HepG2 (cell line): Measurements from ENCODE around the gene PLD2. TPM values are rescaled to one million over a fixed set of nuclear protein-coding genes. Genes with fewer than 3 reads are reported as not detected.

Experiments used
- BRCA1 ChIP-seq: sonication (generic); formaldehyde crosslinking; IDR thresholded peaks from 2 replicates; pipeline ENCODE4 v1.4.0; 2020; ENCODE audit warnings: missing genetic modification reagents
- ELF3 ChIP-seq: IDR thresholded peaks from 2 replicates; pipeline ENCODE4 v1.6.1; 2016; ENCODE audit warnings: missing genetic modification reagents, missing compliant biosample characterization
- ELF4 ChIP-seq: sonication (generic); formaldehyde crosslinking; IDR thresholded peaks from 2 replicates; pipeline ENCODE4 v1.5.0; 2020; ENCODE audit warnings: missing genetic modification reagents, mild to moderate bottlenecking, moderate library complexity, borderline replicate concordance
- HCFC1 ChIP-seq: fragments of 150-350 bp; IDR thresholded peaks from 2 replicates; pipeline ENCODE4 v1.6.1; 2014; ENCODE audit warnings: low read depth, low read length
- KDM6A ChIP-seq: IDR thresholded peaks from 2 replicates; pipeline ENCODE4 v1.6.1; 2016; ENCODE audit warnings: low read depth
- KMT2A ChIP-seq: sonication (generic); formaldehyde crosslinking; IDR thresholded peaks from 2 replicates; pipeline ENCODE4 v1.4.0; 2020; ENCODE audit warnings: missing genetic modification reagents
- MED1 ChIP-seq: sonication (generic); formaldehyde crosslinking; IDR thresholded peaks from 2 replicates; pipeline ENCODE4 v1.4.0; 2020; ENCODE audit warnings: missing genetic modification reagents
- MEF2D ChIP-seq: sonication (generic); formaldehyde crosslinking; IDR thresholded peaks from 2 replicates; pipeline ENCODE4 v1.5.1; 2020; ENCODE audit warnings: mild to moderate bottlenecking, missing genetic modification reagents
- NCOA2 ChIP-seq: sonication (generic); formaldehyde crosslinking; IDR thresholded peaks from 2 replicates; pipeline ENCODE4 v1.8.0; 2022; ENCODE audit warnings: inconsistent platforms
- NKX3-1 ChIP-seq: sonication (generic); formaldehyde crosslinking; IDR thresholded peaks from 2 replicates; pipeline ENCODE4 v1.5.0; 2020; ENCODE audit warnings: missing genetic modification reagents
- RORA ChIP-seq: sonication (generic); formaldehyde crosslinking; IDR thresholded peaks from 2 replicates; pipeline ENCODE4 v1.5.0; 2020; ENCODE audit warnings: mild to moderate bottlenecking, missing genetic modification reagents, moderate library complexity
- SMYD3 ChIP-seq: sonication (generic); formaldehyde crosslinking; IDR thresholded peaks from 2 replicates; pipeline ENCODE4 v1.8.1; 2023; ENCODE audit warnings: mild to moderate bottlenecking, missing genetic modification reagents
- ZNF274 ChIP-seq: sonication (generic); formaldehyde crosslinking; IDR thresholded peaks from 2 replicates; pipeline ENCODE4 v1.5.1; 2020; ENCODE audit warnings: mild to moderate bottlenecking, missing genetic modification reagents
- ZNF772 ChIP-seq: sonication (generic); formaldehyde crosslinking; IDR thresholded peaks from 2 replicates; pipeline ENCODE4 v1.5.0; 2020; ENCODE audit warnings: mild to moderate bottlenecking, missing genetic modification reagents
- polyA plus RNA-seq, 8 experiments: library from polyadenylated mRNA; depleted of rRNA in 3 of 8; stranded (reverse) in 7 of 8; unstranded in 1 of 8; fragments of >200 nt; fragmentation: Illumina TruSeq in 4 of 8; extraction: Trizol in 4 of 8; gene quantifications; 2 replicates each; pipeline versions ENCODE4 v1.2.1 to v1.2.3, GENCODE V29; 2011 to 2016; ENCODE audit warnings: low read depth in 4 of 8, missing spikeins in 1 of 8, mixed read lengths in 1 of 8; ENCODE audit not compliant: insufficient read depth in 1 of 8
- total RNA-seq, 5 experiments: library from RNA; depleted of rRNA; stranded (reverse); fragments of >200 nt; fragmentation: Illumina TruSeq; extraction: Trizol; gene quantifications; 2 replicates each; pipeline ENCODE4 v1.2.3, GENCODE V29; 2016; ENCODE audit warnings: low read depth in 1 of 5
- TF ChIP-seq, protein P1 (sequence below): IDR thresholded peaks from 2 replicates; pipeline ENCODE4 v1.6.1; 2016; ENCODE audit warnings: low read depth, missing genetic modification reagents, missing compliant biosample characterization
- TF ChIP-seq, protein P2 (sequence below): sonication (generic); formaldehyde crosslinking; IDR thresholded peaks from 2 replicates; pipeline ENCODE4 v1.4.0; 2020; ENCODE audit warnings: missing genetic modification reagents, borderline replicate concordance
- TF ChIP-seq, protein P3 (sequence below): sonication (generic); formaldehyde crosslinking; IDR thresholded peaks from 2 replicates; pipeline ENCODE4 v1.5.0; 2020; ENCODE audit warnings: mild to moderate bottlenecking, missing genetic modification reagents

Gene PLD2
- total and polyA plus RNA-seq, 2 of the 13 experiments (the other 11 are each of a cell fraction or from before 2014, with no cell fraction given), result 13.4 to 29.7 TPM

DNA sequence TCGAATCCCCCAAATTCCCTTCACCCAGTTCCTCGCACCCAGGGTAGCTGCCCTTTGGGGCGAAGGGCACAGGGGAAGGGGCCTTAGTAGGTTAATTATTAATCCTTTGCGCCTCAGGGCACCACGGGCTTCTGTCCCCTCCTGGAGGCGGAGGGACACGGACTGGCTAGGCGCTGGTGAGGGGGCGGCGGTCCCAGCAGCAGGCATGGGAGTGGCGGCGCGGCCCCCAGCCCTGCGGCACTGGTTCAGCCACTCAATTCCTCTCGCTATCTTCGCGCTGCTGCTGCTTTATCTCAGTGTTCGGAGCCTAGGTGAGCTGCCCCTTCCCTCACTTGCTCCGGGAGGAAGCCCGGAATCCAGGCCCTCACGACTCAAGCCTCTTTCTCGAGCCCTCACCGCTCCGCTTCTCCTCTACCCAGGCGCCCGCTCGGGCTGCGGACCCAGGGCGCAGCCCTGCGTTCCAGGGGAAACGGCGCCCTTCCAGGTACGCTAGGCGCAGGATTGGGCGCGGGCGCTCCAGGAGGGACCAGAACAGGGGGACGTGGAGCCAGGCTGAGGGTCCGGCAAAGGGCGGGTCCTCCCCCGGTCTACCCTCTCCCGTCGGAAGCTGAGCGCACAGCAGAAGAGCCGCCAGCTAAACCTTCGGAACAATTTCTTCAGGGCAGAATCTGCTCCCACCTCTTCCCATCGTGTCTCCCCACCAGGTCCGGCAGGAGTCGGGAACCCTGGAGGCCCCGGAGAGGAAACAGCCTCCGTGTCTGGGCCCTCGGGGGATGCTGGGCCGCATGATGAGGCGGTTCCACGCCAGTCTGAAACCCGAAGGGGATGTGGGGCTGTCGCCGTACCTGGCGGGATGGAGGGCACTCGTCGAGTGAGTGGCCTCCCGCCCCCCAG, 17.9 kb upstream of the PLD2 start, which contains the start of gene GLTPD2 (continued):
- TF ChIP-seq, protein P1, sequence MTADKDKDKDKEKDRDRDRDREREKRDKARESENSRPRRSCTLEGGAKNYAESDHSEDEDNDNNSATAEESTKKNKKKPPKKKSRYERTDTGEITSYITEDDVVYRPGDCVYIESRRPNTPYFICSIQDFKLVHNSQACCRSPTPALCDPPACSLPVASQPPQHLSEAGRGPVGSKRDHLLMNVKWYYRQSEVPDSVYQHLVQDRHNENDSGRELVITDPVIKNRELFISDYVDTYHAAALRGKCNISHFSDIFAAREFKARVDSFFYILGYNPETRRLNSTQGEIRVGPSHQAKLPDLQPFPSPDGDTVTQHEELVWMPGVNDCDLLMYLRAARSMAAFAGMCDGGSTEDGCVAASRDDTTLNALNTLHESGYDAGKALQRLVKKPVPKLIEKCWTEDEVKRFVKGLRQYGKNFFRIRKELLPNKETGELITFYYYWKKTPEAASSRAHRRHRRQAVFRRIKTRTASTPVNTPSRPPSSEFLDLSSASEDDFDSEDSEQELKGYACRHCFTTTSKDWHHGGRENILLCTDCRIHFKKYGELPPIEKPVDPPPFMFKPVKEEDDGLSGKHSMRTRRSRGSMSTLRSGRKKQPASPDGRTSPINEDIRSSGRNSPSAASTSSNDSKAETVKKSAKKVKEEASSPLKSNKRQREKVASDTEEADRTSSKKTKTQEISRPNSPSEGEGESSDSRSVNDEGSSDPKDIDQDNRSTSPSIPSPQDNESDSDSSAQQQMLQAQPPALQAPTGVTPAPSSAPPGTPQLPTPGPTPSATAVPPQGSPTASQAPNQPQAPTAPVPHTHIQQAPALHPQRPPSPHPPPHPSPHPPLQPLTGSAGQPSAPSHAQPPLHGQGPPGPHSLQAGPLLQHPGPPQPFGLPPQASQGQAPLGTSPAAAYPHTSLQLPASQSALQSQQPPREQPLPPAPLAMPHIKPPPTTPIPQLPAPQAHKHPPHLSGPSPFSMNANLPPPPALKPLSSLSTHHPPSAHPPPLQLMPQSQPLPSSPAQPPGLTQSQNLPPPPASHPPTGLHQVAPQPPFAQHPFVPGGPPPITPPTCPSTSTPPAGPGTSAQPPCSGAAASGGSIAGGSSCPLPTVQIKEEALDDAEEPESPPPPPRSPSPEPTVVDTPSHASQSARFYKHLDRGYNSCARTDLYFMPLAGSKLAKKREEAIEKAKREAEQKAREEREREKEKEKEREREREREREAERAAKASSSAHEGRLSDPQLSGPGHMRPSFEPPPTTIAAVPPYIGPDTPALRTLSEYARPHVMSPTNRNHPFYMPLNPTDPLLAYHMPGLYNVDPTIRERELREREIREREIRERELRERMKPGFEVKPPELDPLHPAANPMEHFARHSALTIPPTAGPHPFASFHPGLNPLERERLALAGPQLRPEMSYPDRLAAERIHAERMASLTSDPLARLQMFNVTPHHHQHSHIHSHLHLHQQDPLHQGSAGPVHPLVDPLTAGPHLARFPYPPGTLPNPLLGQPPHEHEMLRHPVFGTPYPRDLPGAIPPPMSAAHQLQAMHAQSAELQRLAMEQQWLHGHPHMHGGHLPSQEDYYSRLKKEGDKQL (CRISPR knock-in tag), result peak; percentile 44; the same call in 1 of the 2 replicates
- TF ChIP-seq ZNF274 (CRISPR knock-in tag), result peak; percentile 61; the same call in 1 of the 2 replicates
- no peak for TF ChIP-seq BRCA1 (CRISPR knock-in tag)
- TF ChIP-seq, protein P2, sequence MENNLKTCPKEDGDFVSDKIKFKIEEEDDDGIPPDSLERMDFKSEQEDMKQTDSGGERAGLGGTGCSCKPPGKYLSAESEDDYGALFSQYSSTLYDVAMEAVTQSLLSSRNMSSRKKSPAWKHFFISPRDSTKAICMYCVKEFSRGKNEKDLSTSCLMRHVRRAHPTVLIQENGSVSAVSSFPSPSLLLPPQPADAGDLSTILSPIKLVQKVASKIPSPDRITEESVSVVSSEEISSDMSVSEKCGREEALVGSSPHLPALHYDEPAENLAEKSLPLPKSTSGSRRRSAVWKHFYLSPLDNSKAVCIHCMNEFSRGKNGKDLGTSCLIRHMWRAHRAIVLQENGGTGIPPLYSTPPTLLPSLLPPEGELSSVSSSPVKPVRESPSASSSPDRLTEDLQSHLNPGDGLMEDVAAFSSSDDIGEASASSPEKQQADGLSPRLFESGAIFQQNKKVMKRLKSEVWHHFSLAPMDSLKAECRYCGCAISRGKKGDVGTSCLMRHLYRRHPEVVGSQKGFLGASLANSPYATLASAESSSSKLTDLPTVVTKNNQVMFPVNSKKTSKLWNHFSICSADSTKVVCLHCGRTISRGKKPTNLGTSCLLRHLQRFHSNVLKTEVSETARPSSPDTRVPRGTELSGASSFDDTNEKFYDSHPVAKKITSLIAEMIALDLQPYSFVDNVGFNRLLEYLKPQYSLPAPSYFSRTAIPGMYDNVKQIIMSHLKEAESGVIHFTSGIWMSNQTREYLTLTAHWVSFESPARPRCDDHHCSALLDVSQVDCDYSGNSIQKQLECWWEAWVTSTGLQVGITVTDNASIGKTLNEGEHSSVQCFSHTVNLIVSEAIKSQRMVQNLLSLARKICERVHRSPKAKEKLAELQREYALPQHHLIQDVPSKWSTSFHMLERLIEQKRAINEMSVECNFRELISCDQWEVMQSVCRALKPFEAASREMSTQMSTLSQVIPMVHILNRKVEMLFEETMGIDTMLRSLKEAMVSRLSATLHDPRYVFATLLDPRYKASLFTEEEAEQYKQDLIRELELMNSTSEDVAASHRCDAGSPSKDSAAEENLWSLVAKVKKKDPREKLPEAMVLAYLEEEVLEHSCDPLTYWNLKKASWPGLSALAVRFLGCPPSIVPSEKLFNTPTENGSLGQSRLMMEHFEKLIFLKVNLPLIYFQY (CRISPR knock-in tag), result no peak
- TF ChIP-seq KMT2A (CRISPR knock-in tag), result no peak; the same call in 1 of the 2 replicates
- no peak for TF ChIP-seq SMYD3 (CRISPR knock-in tag)
- no peak for TF ChIP-seq NKX3-1
- TF ChIP-seq, protein P3, sequence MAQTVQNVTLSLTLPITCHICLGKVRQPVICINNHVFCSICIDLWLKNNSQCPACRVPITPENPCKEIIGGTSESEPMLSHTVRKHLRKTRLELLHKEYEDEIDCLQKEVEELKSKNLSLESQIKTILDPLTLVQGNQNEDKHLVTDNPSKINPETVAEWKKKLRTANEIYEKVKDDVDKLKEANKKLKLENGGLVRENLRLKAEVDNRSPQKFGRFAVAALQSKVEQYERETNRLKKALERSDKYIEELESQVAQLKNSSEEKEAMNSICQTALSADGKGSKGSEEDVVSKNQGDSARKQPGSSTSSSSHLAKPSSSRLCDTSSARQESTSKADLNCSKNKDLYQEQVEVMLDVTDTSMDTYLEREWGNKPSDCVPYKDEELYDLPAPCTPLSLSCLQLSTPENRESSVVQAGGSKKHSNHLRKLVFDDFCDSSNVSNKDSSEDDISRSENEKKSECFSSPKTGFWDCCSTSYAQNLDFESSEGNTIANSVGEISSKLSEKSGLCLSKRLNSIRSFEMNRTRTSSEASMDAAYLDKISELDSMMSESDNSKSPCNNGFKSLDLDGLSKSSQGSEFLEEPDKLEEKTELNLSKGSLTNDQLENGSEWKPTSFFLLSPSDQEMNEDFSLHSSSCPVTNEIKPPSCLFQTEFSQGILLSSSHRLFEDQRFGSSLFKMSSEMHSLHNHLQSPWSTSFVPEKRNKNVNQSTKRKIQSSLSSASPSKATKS (CRISPR knock-in tag), result peak; percentile 87; the same call in 1 of the 2 replicates
- TF ChIP-seq ELF4 (CRISPR knock-in tag), result no peak
- peak; percentile 68 for TF ChIP-seq KDM6A
- no peak for TF ChIP-seq RORA (CRISPR knock-in tag)
- TF ChIP-seq HCFC1, result no peak
- peak; percentile 39; the same call in 1 of the 2 replicates for TF ChIP-seq ELF3 (CRISPR knock-in tag)
- peak; percentile 60; the same call in 1 of the 2 replicates for TF ChIP-seq MEF2D
- peak; percentile 91 for TF ChIP-seq MED1 (CRISPR knock-in tag)
- no peak; the same call in 1 of the 2 replicates for TF ChIP-seq ZNF772
- TF ChIP-seq NCOA2, result peak; percentile 56; the same call in 1 of the 2 replicates
